ENCODE results near the gene ISG20.

DNA sequence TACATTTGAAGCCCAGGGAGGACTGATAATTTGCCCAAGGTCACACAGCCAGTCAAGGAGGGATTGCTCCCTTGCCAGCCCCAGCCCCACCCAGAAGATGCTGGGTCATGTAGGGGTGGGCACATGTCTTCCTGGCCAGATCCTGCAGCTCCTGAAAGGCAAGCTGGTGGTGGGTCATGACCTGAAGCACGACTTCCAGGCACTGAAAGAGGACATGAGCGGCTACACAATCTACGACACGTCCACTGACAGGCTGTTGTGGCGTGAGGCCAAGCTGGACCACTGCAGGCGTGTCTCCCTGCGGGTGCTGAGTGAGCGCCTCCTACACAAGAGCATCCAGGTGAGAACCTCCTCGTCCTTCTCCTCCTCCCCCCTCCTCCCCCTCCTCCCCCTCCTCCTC is 13.2 kb downstream of the ISG20 start:
- TF ChIP-seq, protein P1, sequence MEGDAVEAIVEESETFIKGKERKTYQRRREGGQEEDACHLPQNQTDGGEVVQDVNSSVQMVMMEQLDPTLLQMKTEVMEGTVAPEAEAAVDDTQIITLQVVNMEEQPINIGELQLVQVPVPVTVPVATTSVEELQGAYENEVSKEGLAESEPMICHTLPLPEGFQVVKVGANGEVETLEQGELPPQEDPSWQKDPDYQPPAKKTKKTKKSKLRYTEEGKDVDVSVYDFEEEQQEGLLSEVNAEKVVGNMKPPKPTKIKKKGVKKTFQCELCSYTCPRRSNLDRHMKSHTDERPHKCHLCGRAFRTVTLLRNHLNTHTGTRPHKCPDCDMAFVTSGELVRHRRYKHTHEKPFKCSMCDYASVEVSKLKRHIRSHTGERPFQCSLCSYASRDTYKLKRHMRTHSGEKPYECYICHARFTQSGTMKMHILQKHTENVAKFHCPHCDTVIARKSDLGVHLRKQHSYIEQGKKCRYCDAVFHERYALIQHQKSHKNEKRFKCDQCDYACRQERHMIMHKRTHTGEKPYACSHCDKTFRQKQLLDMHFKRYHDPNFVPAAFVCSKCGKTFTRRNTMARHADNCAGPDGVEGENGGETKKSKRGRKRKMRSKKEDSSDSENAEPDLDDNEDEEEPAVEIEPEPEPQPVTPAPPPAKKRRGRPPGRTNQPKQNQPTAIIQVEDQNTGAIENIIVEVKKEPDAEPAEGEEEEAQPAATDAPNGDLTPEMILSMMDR (conservative IDR thresholded peaks at IDR 0.05 in 1 of 2, IDR thresholded peaks at IDR 0.05 in 1 of 2; ENCODE audit: extremely low read depth in 1 of 2, insufficient read depth in 1 of 2, low read depth in 1 of 2, low read length in 2 of 2), result no peak
- TF ChIP-seq EZH2 (IDR thresholded peaks at IDR 0.05; ENCODE audit: borderline replicate concordance, low read length), result no peak

All from mammary epithelial cell (primary cell).